ENCODE data around the gene EN2. TPM values are rescaled to one million over a fixed set of nuclear protein-coding genes. Genes with fewer than 3 reads are reported as not detected.
A peak's percentile ranks its signal among the peaks of the same experiment; 100 is the strongest.

The EN2 gene
- total and polyA plus RNA-seq, 2 donors (not counting 1 experiment from before 2014, with no cell fraction given): not detected

GRCh38 chr7:155490697-155491628 lies 33.0 kb downstream of the EN2 start:
- H2AFZ ChIP-seq (ENCODE audit: insufficient read depth, low read depth, low read length, poor library complexity, severe bottlenecking): peak overlapping the region; percentile 87
- Mint-ChIP-seq H3K4me1 (peaks cover 26% of the 10 kb centered on the region), H3K27ac (peak overlapping the region; percentile 89), H3K27me3 (peaks cover 13% of the 10 kb centered on the region), H3K9me3 (ENCODE audit: insufficient read depth) (no peaks in the 10 kb centered on the region), H3K4me3 (peak overlapping the region; percentile 94)
- H3K9ac ChIP-seq (ENCODE audit: low read length): peak overlapping the region; percentile 80
- ATAC-seq (ENCODE audit: low read depth): peak; percentile 92
- H3K4me1 ChIP-seq (ENCODE audit: control insufficient read depth in 2 of 2, insufficient read depth in 2 of 2, low read length in 2 of 2): peaks cover 26 to 32% of the 10 kb centered on the region in 2 donors
- H3K36me3 ChIP-seq (replicated peaks in 1 of 2; ENCODE audit: control extremely low read depth in 1 of 2, control insufficient read depth in 1 of 2, extremely low read depth in 1 of 2, insufficient read depth in 2 of 2, low read length in 1 of 2): no peaks in the 10 kb centered on the region
- intact Hi-C loops (cut with micrococcal nuclease): loop anchor here (1.0 kb wide), 1 partner anchor 563 kb away; no protein-coding TSS in a partner anchor
- H3K79me2 ChIP-seq (ENCODE audit: control insufficient read depth, insufficient read depth, low read length): no peaks in the 10 kb centered on the region
- DNase-seq: peak; percentile 67
- ChIA-PET CTCF (interaction anchor here (0.7 kb wide), 1 partner anchor 28 kb away, joined by 4 read pairs; no protein-coding TSS in a partner anchor), POLR2A (interaction anchor here (0.6 kb wide), 1 partner anchor 286 kb away, joined by 3 read pairs; no protein-coding TSS in a partner anchor)
- WGBS (ENCODE audit: insufficient coverage): 28% methylated on average over 40 of the region's 47 CpGs
- TF ChIP-seq EZH2 (IDR thresholded peaks at IDR 0.05; ENCODE audit: borderline replicate concordance, insufficient read depth, low read depth, low read length, poor library complexity, severe bottlenecking): no peak
- TF ChIP-seq, protein P1, sequence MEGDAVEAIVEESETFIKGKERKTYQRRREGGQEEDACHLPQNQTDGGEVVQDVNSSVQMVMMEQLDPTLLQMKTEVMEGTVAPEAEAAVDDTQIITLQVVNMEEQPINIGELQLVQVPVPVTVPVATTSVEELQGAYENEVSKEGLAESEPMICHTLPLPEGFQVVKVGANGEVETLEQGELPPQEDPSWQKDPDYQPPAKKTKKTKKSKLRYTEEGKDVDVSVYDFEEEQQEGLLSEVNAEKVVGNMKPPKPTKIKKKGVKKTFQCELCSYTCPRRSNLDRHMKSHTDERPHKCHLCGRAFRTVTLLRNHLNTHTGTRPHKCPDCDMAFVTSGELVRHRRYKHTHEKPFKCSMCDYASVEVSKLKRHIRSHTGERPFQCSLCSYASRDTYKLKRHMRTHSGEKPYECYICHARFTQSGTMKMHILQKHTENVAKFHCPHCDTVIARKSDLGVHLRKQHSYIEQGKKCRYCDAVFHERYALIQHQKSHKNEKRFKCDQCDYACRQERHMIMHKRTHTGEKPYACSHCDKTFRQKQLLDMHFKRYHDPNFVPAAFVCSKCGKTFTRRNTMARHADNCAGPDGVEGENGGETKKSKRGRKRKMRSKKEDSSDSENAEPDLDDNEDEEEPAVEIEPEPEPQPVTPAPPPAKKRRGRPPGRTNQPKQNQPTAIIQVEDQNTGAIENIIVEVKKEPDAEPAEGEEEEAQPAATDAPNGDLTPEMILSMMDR (IDR thresholded peaks at IDR 0.05): no peak
- H3K27ac ChIP-seq (ENCODE audit: low read length in 2 of 2): peak overlapping the region; percentile 25 to 76
- H3K4me3 ChIP-seq (ENCODE audit: control extremely low read depth in 1 of 5, extremely low read depth in 1 of 5, insufficient read depth in 1 of 5, low read depth in 2 of 5, low read length in 4 of 5): peak overlapping the region; percentile 50 to 76 (median 57)
- no peaks in the 10 kb centered on the region for H4K20me1 ChIP-seq (ENCODE audit: control insufficient read depth, insufficient read depth, low read length, poor library complexity, severe bottlenecking)
- H3K9me3 ChIP-seq (ENCODE audit: control extremely low read depth in 1 of 3, control insufficient read depth in 2 of 3, insufficient read depth in 1 of 3, low read length in 2 of 3): peaks cover 0 to 19% (median 0%) of the 10 kb centered on the region in 3 donors
- H3K4me2 ChIP-seq (replicated peaks; ENCODE audit: low read depth, low read length, poor library complexity, severe bottlenecking): peak overlapping the region; percentile 95
- peaks cover 0 to 11% (median 0%) of the 10 kb centered on the region in 4 experiments for H3K27me3 ChIP-seq (replicated peaks in 1 of 4; ENCODE audit: control extremely low read depth in 1 of 4, control insufficient read depth in 3 of 4, insufficient read depth in 4 of 4, low read length in 3 of 4)
